CD4-positive, CD25-positive, alpha-beta regulatory T cell (primary cell): ENCODE measurements around the gene GNG13. TPM values are rescaled to one million over a fixed set of nuclear protein-coding genes. Genes with fewer than 3 reads are reported as not detected.

ENCODE experiments used
- ATAC-seq, 2 donors: fragments of 150-1000 bp; cut with Tn5 transposase; one replicate each; pipeline ENCODE4 v1.10.0; 2021; ENCODE audit warnings: low read depth in 2 of 2, moderate number of reproducible peaks in 2 of 2, moderate library complexity in 1 of 2
- DNase-seq, 3 donors: peaks; one replicate each; pipeline versions ENCODE4 v3.0.0 to v3.0.0-alpha.2; 2012 to 2022; ENCODE audit warnings: mixed read lengths in 1 of 3
- H3K27ac ChIP-seq: one replicate; pipeline ENCODE4 v1.7.0; 2013; ENCODE audit warnings: mild to moderate bottlenecking, low read length; ENCODE audit not compliant: insufficient read depth, poor library complexity, severe bottlenecking
- H3K27me3 ChIP-seq: one replicate; pipeline ENCODE4 v1.7.0; 2013; ENCODE audit warnings: low read length; ENCODE audit not compliant: control insufficient read depth, insufficient read depth
- H3K36me3 ChIP-seq: one replicate; pipeline ENCODE4 v1.7.0; 2013; ENCODE audit warnings: mild to moderate bottlenecking, low read length, moderate library complexity; ENCODE audit not compliant: control insufficient read depth, insufficient read depth
- H3K4me1 ChIP-seq: 2 replicates; pipeline ENCODE4 v1.7.0; 2013; ENCODE audit warnings: mild to moderate bottlenecking, low read length; ENCODE audit not compliant: insufficient read depth, control insufficient read depth, poor library complexity, severe bottlenecking
- H3K4me3 ChIP-seq: one replicate; pipeline ENCODE4 v1.7.0; 2013; ENCODE audit warnings: low read depth, mild to moderate bottlenecking, low read length, moderate library complexity
- H3K9me3 ChIP-seq, 2 experiments: 1 replicate in 1 of 2; 2 replicates in 1 of 2; pipeline ENCODE4 v1.7.0; 2013; ENCODE audit warnings: low read length in 2 of 2, mild to moderate bottlenecking in 1 of 2, moderate library complexity in 1 of 2; ENCODE audit not compliant: control insufficient read depth in 2 of 2
- H3K27ac Mint-ChIP-seq, 3 donors: one replicate each; pipeline ENCODE4 v1.8.0; 2020 to 2022; ENCODE audit warnings: mild to moderate bottlenecking in 3 of 3, mixed read lengths in 3 of 3, moderate library complexity in 2 of 3
- H3K27me3 Mint-ChIP-seq: one replicate; pipeline ENCODE4 v1.8.0; 2022; ENCODE audit warnings: mild to moderate bottlenecking, mixed read lengths
- H3K36me3 Mint-ChIP-seq: one replicate; pipeline ENCODE4 v1.8.0; 2020; ENCODE audit warnings: mixed read lengths
- H3K4me1 Mint-ChIP-seq, 4 donors: one replicate each; pipeline ENCODE4 v1.8.0; 2020 to 2022; ENCODE audit warnings: mixed read lengths in 4 of 4, mild to moderate bottlenecking in 1 of 4
- H3K4me3 Mint-ChIP-seq, 4 donors: one replicate each; pipeline ENCODE4 v1.8.0; 2020 to 2022; ENCODE audit warnings: mild to moderate bottlenecking in 4 of 4, mixed read lengths in 4 of 4, moderate library complexity in 3 of 4
- H3K9me3 Mint-ChIP-seq, 7 donors: one replicate each; pipeline ENCODE4 v1.8.0; 2020 to 2022; ENCODE audit warnings: mixed read lengths in 7 of 7, mild to moderate bottlenecking in 3 of 7, moderate library complexity in 2 of 7
- polyA plus RNA-seq, 4 donors: library from polyadenylated mRNA; unstranded; fragments of 300-500 nt; fragmentation: Illumina TruSeq; gene quantifications; one replicate each; pipeline ENCODE4 v1.2.3, GENCODE V29; 2021
- total RNA-seq: library from RNA; stranded (reverse); gene quantifications from one replicate; pipeline ENCODE4 v1.2.3, GENCODE V29; 2022

Gene GNG13
- total RNA-seq (not detected), polyA plus RNA-seq (not detected)

DNA sequence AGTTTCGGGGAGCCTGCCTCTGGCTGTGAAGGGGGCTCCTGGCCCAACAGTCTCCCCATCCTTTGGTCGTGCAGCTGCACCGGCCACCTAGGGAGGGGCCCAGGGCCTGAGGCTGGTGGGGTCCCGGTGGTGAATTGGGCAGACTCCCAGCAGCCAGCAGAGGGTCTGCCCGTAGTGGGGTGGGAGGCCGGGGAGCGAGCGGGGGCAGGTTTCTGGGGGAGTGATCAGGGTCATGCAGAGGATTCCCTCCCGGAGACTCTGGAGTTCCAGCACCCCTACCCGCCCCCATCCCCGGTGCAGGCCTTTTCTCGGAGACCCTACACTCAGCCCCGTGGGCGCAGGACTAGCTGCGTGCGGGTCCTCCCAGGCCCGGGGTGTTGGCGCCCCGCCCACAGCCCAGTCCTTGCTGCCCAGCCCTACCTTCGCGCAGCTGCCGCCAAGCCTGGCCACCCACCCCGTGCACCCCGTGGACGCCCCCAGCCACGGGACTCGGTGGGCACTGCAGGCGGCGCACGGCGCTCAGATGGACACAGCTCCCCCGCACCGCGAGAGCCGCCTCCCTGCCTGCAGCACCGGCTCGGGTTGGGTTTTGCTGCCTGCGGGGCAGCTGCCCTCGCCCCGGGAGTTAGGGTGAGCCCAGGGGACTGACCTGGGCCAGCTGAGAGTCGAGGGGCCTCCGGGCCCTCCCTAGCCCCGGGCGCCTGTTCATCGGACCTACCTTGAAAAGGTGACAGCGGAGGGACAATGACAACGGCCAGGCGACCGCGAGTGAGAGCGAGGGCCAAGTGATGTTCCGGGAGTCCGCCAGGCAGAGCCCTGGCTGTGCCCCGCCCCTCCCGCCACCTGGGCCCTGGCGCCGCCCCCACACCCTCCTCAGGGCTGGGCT, at the start of gene GNG13:
TSS of gene GNG13 (minus strand) at position 787 of the 886 bp plus-strand sequence. CDS start 1,657 bp downstream, outside the sequence.
- no peak within 1 kb of the TSS for H3K4me3 ChIP-seq
- H3K9me3 ChIP-seq, result no peaks in the 10 kb centered on the region
- no peaks in the 10 kb centered on the region for H3K36me3 Mint-ChIP-seq
- peaks cover 4% of the 10 kb centered on the region for H3K4me1 ChIP-seq
- no peaks in the 10 kb centered on the region for H3K9me3 Mint-ChIP-seq
- ATAC-seq (no peak), DNase-seq (no peak)
- peaks cover 10% of the 10 kb centered on the region for H3K27me3 Mint-ChIP-seq
- H3K27me3 ChIP-seq, result no peaks in the 10 kb centered on the region
- H3K27ac ChIP-seq, result no peak within 1 kb of the TSS
- H3K36me3 ChIP-seq, result no peaks in the 10 kb centered on the region
- H3K4me3 Mint-ChIP-seq, result no peak within 1 kb of the TSS
- no peak within 1 kb of the TSS for H3K27ac Mint-ChIP-seq
- H3K4me1 Mint-ChIP-seq, result no peaks in the 10 kb centered on the region

DNA sequence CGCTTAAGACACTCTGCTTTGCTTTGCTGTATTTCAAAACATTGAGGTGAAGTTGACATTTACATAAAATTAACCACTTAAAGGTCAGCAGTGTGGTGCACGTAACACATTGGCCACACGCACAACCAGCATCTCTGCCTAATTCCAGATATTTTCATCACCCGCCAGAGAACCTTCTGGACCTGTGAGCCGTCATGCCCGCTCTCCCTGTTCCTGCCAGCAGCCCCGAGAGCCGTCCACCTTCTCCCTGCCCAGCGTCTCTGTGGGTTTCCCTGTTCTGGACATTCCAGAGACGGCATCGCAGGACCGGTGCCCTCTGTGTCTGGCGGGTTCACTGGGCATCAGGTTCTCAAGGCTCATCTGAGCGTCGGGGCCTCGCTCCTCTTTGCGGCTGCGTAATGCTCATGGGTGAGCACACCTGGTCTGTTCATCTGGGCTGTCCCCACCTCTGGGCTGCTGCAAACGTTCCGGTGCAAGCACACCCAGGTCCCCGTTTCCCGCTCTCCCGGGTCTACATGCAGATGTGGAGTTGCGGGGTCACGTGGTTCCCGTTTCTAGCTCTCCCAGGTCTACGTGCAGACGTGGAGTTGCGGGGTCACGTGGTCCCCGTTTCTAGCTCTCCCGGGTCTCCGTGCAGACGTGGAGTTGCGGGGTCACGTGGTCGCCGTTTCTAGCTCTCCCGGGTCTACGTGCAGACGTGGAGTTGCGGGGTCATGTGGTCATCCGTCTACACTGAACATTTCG, 48.1 kb upstream of the GNG13 start:
- Mint-ChIP-seq H3K36me3 (no peaks in the 10 kb centered on the region), H3K4me1 (peaks cover 0 to 6% (median 1%) of the 10 kb centered on the region in 4 donors), H3K27ac (no peak overlapping the region), H3K27me3 (no peaks in the 10 kb centered on the region), H3K9me3 (peaks cover 0 to 5% (median 0%) of the 10 kb centered on the region in 7 donors), H3K4me3 (peak overlapping the region in 1 of 4 donors; percentile 5)
- DNase-seq (no peak), ATAC-seq (no peak)
- Histone ChIP-seq H3K27me3 (no peaks in the 10 kb centered on the region), H3K4me1 (no peaks in the 10 kb centered on the region), H3K4me3 (no peak overlapping the region), H3K36me3 (no peaks in the 10 kb centered on the region), H3K27ac (no peak overlapping the region), H3K9me3 (no peaks in the 10 kb centered on the region)

DNA sequence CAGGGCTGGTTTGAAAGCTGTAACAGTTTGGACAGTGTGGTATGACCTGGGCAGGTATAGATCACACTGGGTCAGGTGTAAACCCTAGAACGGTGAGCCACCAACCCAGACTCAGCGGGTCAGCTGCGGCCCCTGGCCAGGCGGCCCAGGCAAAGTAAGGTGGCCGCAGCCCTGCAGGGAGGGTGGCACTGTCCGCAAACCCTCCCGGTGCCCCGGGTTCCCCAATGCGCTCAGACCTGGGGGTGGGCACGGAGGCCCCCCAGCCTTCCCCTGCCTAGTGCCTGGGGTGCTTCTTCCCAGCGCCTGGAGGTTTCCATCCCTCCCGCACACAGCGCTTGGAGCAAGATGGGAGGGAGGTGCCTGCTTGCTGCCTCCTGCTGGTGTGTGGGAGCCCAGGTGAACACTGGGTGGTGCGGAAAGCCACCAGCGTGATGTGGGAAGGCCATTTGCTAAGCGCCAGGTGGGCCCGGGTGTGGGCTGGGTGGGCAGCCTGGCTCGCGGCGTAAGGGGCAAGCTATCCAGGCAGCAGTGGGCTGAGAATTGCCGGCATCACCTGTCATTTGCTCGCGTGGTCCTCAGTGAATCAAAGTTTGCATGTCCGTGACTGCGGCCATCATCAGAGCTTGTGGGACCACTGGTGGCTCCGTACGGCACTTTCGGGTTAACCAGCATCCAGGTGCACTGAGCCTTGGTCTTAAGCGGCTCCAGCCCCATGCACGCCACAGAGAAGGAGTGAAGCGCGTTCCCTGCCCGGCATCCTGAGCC, 47.3 kb upstream of the GNG13 start:
- H3K27ac Mint-ChIP-seq, result no peak overlapping the region
- peaks cover 0 to 3% (median 0%) of the 10 kb centered on the region in 7 donors for H3K9me3 Mint-ChIP-seq
- H3K4me3 Mint-ChIP-seq, result no peak overlapping the region
- Histone ChIP-seq H3K36me3 (no peaks in the 10 kb centered on the region), H3K9me3 (no peaks in the 10 kb centered on the region), H3K4me1 (no peaks in the 10 kb centered on the region), H3K27ac (no peak overlapping the region), H3K4me3 (no peak overlapping the region), H3K27me3 (no peaks in the 10 kb centered on the region)
- H3K27me3 Mint-ChIP-seq, result no peaks in the 10 kb centered on the region
- DNase-seq, result no peak
- ATAC-seq, result no peak
- H3K4me1 Mint-ChIP-seq, result peaks cover 0 to 4% (median 0%) of the 10 kb centered on the region in 4 donors
- no peaks in the 10 kb centered on the region for H3K36me3 Mint-ChIP-seq

- DNase-seq (no peak), ATAC-seq (no peak)
- no peaks in the 10 kb centered on the region for H3K9me3 ChIP-seq
- no peaks in the 10 kb centered on the region for H3K36me3 Mint-ChIP-seq
- H3K36me3 ChIP-seq, result no peaks in the 10 kb centered on the region
- no peak overlapping the region for H3K4me3 ChIP-seq
- H3K9me3 Mint-ChIP-seq, result peaks cover 0 to 3% (median 0%) of the 10 kb centered on the region in 7 donors
- H3K27ac ChIP-seq, result no peak overlapping the region
- peaks cover 0 to 4% (median 0%) of the 10 kb centered on the region in 4 donors for H3K4me1 Mint-ChIP-seq
- no peaks in the 10 kb centered on the region for H3K4me1 ChIP-seq
- no peak overlapping the region for H3K4me3 Mint-ChIP-seq
- no peaks in the 10 kb centered on the region for H3K27me3 Mint-ChIP-seq
- H3K27me3 ChIP-seq, result no peaks in the 10 kb centered on the region
- H3K27ac Mint-ChIP-seq, result no peak overlapping the region
Measured at GRCh38 chr16:847151-847550, 46.6 kb upstream of the GNG13 start.

- Histone ChIP-seq H3K27me3 (no peaks in the 10 kb centered on the region), H3K27ac (no peak overlapping the region), H3K36me3 (no peaks in the 10 kb centered on the region), H3K4me3 (no peak overlapping the region), H3K4me1 (no peaks in the 10 kb centered on the region), H3K9me3 (no peaks in the 10 kb centered on the region)
- Mint-ChIP-seq H3K27ac (no peak overlapping the region), H3K36me3 (no peaks in the 10 kb centered on the region), H3K27me3 (no peaks in the 10 kb centered on the region), H3K9me3 (peaks cover 0 to 3% (median 0%) of the 10 kb centered on the region in 7 donors), H3K4me1 (peaks cover 0 to 3% (median 0%) of the 10 kb centered on the region in 4 donors), H3K4me3 (no peak overlapping the region)
- no peak for ATAC-seq
- DNase-seq, result no peak
Measured at GRCh38 chr16:845351-845745, 44.8 kb upstream of the GNG13 start.

DNA sequence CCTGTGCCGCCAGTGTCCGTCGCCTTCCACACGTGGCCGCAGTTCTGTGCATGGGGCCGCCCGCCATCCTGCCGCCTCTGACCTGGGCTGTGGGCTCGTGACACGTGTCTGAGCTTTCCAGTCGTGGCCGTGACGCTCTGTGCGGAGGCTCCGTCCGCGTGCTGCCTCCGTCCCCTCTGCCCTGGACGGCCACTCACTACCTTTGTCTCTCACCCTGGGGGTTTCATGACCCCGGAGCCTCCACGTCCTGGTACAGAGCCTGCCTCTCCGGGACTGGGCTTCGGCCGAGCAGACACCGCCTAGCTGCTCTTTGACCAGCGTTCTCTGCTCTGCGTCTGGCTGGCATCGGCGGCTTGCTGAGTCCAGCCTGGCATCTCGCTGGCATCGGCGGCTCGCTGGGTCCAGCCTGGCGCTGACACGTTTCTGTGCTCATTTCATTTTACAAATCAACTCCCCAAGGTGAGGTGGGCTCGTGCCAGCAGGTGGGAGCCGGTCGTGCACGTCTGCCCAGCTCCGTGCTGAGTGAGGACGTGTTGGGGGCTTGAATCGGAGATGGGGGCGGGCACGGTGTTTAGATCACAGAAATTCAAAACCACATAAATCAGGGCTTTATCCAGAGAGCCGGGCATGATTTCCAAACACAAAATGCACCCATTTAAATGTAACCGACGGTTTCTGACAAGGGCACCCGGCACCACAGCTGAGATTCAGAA, 44.3 kb upstream of the GNG13 start:
- Histone ChIP-seq H3K9me3 (no peaks in the 10 kb centered on the region), H3K27ac (no peak overlapping the region), H3K4me3 (no peak overlapping the region), H3K36me3 (no peaks in the 10 kb centered on the region), H3K27me3 (no peaks in the 10 kb centered on the region), H3K4me1 (no peaks in the 10 kb centered on the region)
- DNase-seq, result no peak
- no peaks in the 10 kb centered on the region for H3K4me1 Mint-ChIP-seq
- no peaks in the 10 kb centered on the region for H3K9me3 Mint-ChIP-seq
- H3K4me3 Mint-ChIP-seq, result no peak overlapping the region
- no peak overlapping the region for H3K27ac Mint-ChIP-seq
- ATAC-seq, result no peak
- no peaks in the 10 kb centered on the region for H3K27me3 Mint-ChIP-seq
- H3K36me3 Mint-ChIP-seq, result no peaks in the 10 kb centered on the region

GRCh38 chr16:843771-844170, 43.2 kb upstream of the GNG13 start:
- H3K4me1 Mint-ChIP-seq, result no peaks in the 10 kb centered on the region
- no peak overlapping the region for H3K4me3 ChIP-seq
- peaks cover 0 to 2% (median 0%) of the 10 kb centered on the region in 7 donors for H3K9me3 Mint-ChIP-seq
- H3K27ac ChIP-seq, result no peak overlapping the region
- H3K27me3 ChIP-seq, result no peaks in the 10 kb centered on the region
- H3K27me3 Mint-ChIP-seq, result no peaks in the 10 kb centered on the region
- no peak overlapping the region for H3K27ac Mint-ChIP-seq
- H3K4me1 ChIP-seq, result no peaks in the 10 kb centered on the region
- ATAC-seq, result no peak
- H3K9me3 ChIP-seq, result no peaks in the 10 kb centered on the region
- H3K4me3 Mint-ChIP-seq, result no peak overlapping the region
- H3K36me3 Mint-ChIP-seq, result no peaks in the 10 kb centered on the region
- no peaks in the 10 kb centered on the region for H3K36me3 ChIP-seq
- no peak for DNase-seq
